ENCODE data around the gene PHC2. TPM values are rescaled to one million over a fixed set of nuclear protein-coding genes. Genes with fewer than 3 reads are reported as not detected.

Gene PHC2
- total RNA-seq, 4 donors from 2014 or later = 118 to 164 (median 139) TPM

DNA sequence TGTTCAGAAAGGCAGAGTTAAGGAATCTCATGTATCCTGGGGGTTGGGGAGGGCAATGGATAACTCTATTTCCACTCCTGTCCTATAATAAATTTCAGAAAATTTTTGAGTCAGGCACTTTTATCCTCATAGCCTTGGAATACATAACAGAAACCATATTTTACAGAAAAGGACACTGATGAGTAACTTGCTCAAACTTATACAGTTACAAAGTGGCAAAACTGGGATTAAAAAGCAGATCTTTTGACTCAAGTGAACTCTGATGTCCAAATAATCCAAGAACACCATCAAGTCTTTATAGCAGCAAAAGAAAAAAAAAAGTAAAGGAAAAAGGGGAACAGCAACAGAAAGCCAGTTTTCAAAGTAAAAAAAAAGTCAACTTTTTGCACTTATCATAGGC is 36.9 kb downstream of the PHC2 start:
- TF ChIP-seq, protein P1, sequence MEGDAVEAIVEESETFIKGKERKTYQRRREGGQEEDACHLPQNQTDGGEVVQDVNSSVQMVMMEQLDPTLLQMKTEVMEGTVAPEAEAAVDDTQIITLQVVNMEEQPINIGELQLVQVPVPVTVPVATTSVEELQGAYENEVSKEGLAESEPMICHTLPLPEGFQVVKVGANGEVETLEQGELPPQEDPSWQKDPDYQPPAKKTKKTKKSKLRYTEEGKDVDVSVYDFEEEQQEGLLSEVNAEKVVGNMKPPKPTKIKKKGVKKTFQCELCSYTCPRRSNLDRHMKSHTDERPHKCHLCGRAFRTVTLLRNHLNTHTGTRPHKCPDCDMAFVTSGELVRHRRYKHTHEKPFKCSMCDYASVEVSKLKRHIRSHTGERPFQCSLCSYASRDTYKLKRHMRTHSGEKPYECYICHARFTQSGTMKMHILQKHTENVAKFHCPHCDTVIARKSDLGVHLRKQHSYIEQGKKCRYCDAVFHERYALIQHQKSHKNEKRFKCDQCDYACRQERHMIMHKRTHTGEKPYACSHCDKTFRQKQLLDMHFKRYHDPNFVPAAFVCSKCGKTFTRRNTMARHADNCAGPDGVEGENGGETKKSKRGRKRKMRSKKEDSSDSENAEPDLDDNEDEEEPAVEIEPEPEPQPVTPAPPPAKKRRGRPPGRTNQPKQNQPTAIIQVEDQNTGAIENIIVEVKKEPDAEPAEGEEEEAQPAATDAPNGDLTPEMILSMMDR (IDR thresholded peaks at IDR 0.05; ENCODE audit: low read depth) = no peak

DNA sequence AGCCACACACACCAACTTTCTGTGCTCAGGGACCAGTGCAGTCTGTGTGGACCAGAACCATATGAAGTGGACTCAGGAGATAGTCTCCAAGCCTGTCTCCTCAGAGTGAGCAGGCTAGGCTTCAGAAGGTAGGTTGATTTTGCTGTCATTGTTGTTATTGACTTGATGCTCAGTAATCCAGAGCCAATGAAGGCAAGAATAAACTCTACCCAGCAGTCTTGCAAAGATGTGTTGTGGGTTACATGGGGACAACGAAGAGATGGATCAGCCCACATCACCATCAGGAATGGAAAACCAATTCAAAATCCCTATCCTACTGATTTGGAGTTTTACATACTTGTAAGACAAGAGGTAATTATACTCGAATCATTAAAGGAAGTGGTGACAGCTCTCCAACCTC is 37.4 kb downstream of the PHC2 start:
- TF ChIP-seq, protein P1 (IDR thresholded peaks at IDR 0.05; ENCODE audit: low read depth) = no peak

DNA sequence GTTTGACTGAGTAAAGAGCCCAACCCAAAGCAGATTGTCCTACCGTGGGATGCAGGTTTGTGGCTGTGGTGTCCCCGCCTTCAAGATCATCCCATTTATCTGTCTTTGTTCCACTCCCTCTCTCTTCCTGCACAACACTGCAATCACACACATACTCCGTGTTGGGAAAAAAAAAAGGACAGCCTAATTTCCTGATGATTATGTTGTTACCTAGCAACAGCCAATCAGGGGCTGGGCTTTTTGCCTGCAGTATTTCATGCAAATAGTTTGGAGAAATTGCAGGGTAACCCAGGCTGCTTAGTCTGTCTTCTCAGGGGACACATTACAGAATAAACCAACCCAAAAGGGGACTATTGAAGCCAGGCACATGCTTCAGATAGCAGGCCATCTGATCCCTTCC is 38.3 kb downstream of the PHC2 start:
- TF ChIP-seq, protein P1 (IDR thresholded peaks at IDR 0.05; ENCODE audit: low read depth) = no peak

DNA sequence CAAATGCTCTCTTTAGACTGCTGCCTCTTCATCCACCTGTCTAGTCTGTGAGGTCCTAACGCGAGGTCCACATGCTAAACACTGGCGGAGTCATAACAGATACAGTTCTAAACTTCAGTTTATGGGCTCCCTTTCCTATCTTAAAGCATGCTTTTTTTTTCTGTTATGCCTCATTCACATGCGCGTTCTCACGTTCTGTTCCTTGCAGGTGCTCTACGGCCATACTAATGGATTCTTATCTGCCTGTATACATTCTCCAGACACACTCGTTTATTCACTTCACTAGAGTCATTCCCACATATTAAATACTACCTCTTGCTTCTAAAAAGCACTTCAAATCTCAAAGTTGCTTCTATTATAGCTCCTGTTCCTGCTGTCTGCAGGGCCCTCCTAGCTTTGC is 38.7 kb downstream of the PHC2 start:
- TF ChIP-seq, protein P1 (IDR thresholded peaks at IDR 0.05; ENCODE audit: low read depth) = no peak

DNA sequence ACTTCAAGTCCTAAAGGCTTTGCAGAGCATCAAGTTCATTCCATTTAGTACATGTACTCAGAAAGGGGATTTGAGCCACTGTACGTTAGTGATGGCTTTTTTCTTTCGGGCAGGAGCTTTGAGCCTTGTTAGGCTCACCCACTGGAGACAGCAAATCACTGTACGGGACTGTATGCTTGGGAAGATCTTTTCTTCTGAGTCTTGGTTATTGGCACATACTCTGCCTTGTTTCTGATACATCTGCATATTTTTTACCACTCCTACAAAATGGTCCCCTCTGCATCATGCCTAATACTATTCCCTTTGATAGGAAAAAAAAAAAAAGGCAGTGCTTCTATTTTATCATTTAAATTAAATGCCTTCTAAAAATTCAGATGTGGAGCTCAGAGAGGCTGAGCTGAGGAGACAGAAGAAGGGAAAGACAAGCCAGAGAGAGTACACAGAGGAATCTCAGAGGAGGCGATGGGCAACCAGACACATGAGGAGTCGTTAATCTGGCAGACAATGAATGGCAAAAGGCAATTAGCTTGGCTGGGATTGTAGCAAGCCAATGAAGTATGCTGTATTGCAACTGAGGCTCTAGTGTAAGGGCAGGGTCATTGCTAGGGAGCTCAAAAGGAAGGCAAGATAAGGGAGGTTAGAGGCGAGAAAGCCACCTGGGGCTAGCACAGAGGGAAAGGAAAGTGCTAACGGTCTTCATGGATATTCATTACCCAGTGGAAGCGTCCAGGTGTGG is 39.4 kb downstream of the PHC2 start:
- TF ChIP-seq, protein P1 (IDR thresholded peaks at IDR 0.05; ENCODE audit: low read depth) = no peak

DNA sequence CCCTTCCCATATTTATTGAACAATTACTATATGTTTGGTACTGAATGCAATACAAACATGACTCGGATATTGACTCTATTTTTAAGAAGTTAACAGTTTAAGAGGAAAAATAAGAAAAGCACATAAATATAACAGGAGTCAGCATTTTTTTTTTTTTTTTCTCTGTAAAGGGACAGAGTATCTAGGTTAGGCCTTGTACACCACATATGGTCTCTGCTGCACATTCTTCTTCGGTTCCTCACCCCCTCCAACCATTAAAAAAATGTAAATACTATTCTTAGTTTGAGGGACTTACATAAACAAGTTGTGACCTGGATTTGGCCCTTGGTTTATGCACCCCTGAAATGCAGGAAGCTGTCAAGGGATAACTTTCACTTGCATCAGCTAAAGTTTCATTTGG is 40.4 kb downstream of the PHC2 start:
- TF ChIP-seq, protein P1 (IDR thresholded peaks at IDR 0.05; ENCODE audit: low read depth) = no peak

DNA sequence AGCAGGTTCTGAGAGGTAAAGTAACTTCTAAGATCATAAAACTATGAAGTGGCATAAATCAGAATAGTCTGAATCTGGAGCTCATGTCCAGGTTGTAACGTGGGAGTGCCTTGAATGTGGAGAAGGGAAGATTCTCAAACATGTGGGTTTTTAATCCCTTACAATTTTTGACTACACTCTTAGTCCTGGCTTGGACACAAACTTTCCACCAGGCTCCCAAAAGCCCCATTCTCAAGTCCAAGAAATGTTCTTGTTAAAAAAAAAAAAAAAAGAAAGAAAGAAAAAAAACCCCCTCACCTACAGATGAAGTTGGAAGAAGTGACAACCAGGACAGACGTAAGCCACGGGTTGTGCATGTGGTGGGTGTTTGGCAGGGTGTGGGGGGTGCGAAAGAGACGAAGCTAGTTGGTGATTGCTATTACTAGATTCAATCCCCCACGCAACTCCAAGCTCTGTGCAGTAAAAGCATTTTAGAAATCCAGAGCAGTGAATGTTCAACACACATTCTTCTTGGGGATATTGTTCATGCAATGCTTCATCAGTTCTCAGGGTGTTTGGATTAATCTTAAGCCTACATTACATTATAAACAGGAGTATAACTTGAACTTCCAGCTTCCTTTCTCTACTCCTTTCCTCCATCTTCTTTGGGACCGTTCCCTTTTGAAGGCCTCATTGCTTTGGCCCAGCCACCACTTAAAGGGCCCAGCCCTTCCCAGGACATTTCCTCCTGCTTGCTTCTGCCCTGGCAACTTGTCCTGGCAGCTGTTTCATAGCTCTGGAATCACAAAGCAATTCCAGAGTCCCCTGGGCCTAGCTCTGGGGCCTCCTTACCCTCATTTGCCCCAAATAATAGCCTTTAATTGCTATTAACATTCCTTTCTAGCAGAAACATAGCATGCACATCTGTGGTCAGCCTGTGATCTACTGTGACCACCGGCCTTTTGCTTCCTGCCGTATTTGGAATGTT is 41.8 kb downstream of the PHC2 start:
- TF ChIP-seq, protein P1 (IDR thresholded peaks at IDR 0.05; ENCODE audit: low read depth) = no peak

Measured in subcutaneous adipose tissue (tissue), 4 donors.